Measurements from ENCODE around the gene RALGAPA2. TPM values are rescaled to one million over a fixed set of nuclear protein-coding genes. Genes with fewer than 3 reads are reported as not detected.

Gene RALGAPA2
- total RNA-seq, 1 donor from 2014 or later: 73.8 TPM

DNA sequence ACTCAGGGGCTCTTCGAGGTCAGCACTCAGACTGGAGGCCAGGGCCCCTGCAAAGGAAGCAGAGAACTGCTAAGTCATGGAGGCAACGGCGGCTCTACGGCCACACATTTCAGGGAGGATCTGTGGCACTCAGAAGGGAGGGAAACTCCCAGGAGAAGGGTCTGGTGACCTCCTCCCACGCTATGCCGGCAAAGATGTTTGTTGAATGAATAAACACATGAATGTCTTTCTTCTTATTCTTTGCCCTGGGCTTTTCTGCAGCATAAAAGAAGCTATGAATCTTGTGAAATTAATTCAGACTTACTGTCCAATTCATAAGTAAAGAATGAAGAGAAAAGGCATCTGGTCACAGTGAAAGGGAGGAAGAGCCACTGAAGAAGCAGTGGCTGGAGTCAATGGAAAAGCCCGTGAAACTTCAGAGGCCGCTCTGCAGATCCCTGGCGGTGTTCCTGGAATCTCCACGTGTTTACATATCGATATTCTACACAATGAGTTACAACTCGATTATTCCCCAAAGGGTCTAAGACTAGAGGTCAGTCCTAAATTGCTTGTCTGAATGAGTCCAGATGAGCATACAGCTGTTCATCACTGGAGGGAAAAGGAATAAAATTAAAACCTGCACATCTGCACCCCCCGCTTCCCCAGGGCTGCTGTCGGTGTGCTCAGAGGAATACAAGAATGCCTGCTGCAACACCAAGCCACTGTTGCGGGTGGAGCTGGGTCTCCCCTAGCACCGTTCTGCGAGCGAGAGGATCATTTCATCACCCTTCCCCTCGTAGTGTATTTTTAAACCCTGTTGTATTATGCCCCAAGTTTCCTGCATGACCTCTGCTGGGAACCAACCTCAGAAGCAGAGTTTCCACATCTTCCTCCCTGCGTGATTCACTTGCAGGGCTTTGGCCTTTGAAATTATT, 319.0 kb downstream of the RALGAPA2 start:
- H3K9me3 ChIP-seq: no peaks in the 10 kb centered on the region
- TF ChIP-seq CTCF (IDR thresholded peaks at IDR 0.05): no peak
- intact Hi-C loops (cut with DNase I): no loop called here
- H3K27ac ChIP-seq: no peak overlapping the region
- no peak for ATAC-seq
- peaks cover 57% of the 10 kb centered on the region for H3K36me3 ChIP-seq
- H3K27me3 ChIP-seq (ENCODE audit: low read depth): no peaks in the 10 kb centered on the region
- no peaks in the 10 kb centered on the region for H3K4me1 ChIP-seq
- no peak for DNase-seq
- H3K4me3 ChIP-seq: no peak overlapping the region

GRCh38 chr20:20391766-20392165, 320.7 kb downstream of the RALGAPA2 start:
- ATAC-seq: no peak
- no peaks in the 10 kb centered on the region for H3K9me3 ChIP-seq
- TF ChIP-seq CTCF (IDR thresholded peaks at IDR 0.05): no peak

GRCh38 chr20:20391115-20391514, 321.3 kb downstream of the RALGAPA2 start:
- intact Hi-C loops (cut with DNase I): no loop called here

More at GRCh38 chr20:20391766-20392165, 320.7 kb downstream of the RALGAPA2 start:
- no peaks in the 10 kb centered on the region for H3K4me1 ChIP-seq
- H3K27ac ChIP-seq: no peak overlapping the region
- no peak overlapping the region for H3K4me3 ChIP-seq
- no peak for DNase-seq
- intact Hi-C loops (cut with DNase I): no loop called here
- peaks cover 53% of the 10 kb centered on the region for H3K36me3 ChIP-seq
- H3K27me3 ChIP-seq (ENCODE audit: low read depth): no peaks in the 10 kb centered on the region

GRCh38 chr20:20390393-20390792, 322.1 kb downstream of the RALGAPA2 start:
- intact Hi-C loops (cut with DNase I): no loop called here
- H3K36me3 ChIP-seq: peaks cover 40% of the 10 kb centered on the region

More at GRCh38 chr20:20391115-20391514, 321.3 kb downstream of the RALGAPA2 start:
- Histone ChIP-seq H3K4me1 (no peaks in the 10 kb centered on the region), H3K27me3 (ENCODE audit: low read depth) (no peaks in the 10 kb centered on the region), H3K27ac (no peak overlapping the region), H3K4me3 (no peak overlapping the region), H3K9me3 (no peaks in the 10 kb centered on the region), H3K36me3 (peaks cover 47% of the 10 kb centered on the region)
- DNase-seq (no peak), ATAC-seq (no peak)
- TF ChIP-seq CTCF (IDR thresholded peaks at IDR 0.05): no peak

GRCh38 chr20:20386192-20386591, 326.3 kb downstream of the RALGAPA2 start:
- DNase-seq (no peak), ATAC-seq (no peak)
- no peaks in the 10 kb centered on the region for H3K4me1 ChIP-seq
- H3K36me3 ChIP-seq: peaks cover 9% of the 10 kb centered on the region
- H3K27ac ChIP-seq: no peak overlapping the region
- no peak overlapping the region for H3K4me3 ChIP-seq
- no peaks in the 10 kb centered on the region for H3K9me3 ChIP-seq
- H3K27me3 ChIP-seq (ENCODE audit: low read depth): no peaks in the 10 kb centered on the region
- intact Hi-C loops (cut with DNase I): no loop called here
- TF ChIP-seq CTCF (IDR thresholded peaks at IDR 0.05): no peak

More at GRCh38 chr20:20390393-20390792, 322.1 kb downstream of the RALGAPA2 start:
- no peak for ATAC-seq
- no peak for TF ChIP-seq CTCF (IDR thresholded peaks at IDR 0.05)
- H3K4me3 ChIP-seq: no peak overlapping the region
- H3K4me1 ChIP-seq: no peaks in the 10 kb centered on the region
- no peak overlapping the region for H3K27ac ChIP-seq
- no peaks in the 10 kb centered on the region for H3K27me3 ChIP-seq (ENCODE audit: low read depth)
- no peaks in the 10 kb centered on the region for H3K9me3 ChIP-seq
- no peak for DNase-seq
